PFSK-1 (cell line): ENCODE data around the gene EIF2S2.

Experiments
- POLR2AphosphoS5 ChIP-seq: IDR thresholded peaks from 2 replicates; pipeline ENCODE4 v1.6.1; 2012; ENCODE audit warnings: low read depth, mild to moderate bottlenecking, control low read depth, low read length, moderate library complexity
- SIN3A ChIP-seq: IDR thresholded peaks from 2 replicates; pipeline ENCODE4 v1.6.1; 2012; ENCODE audit warnings: mild to moderate bottlenecking, low read length, moderate library complexity, borderline replicate concordance; ENCODE audit not compliant: insufficient read depth
- TAF1 ChIP-seq: IDR thresholded peaks from 2 replicates; pipeline ENCODE4 v1.6.1; 2012; ENCODE audit warnings: low read length, control low read depth, borderline replicate concordance; ENCODE audit not compliant: insufficient read depth
- TF ChIP-seq, protein P1 (sequence below), 2 experiments: IDR thresholded peaks; 2 replicates each; pipeline versions ENCODE4 v1.6.1 to v1.8.0; 2011 to 2012; ENCODE audit warnings: low read depth in 2 of 2, low read length in 2 of 2, control low read depth in 1 of 2, inconsistent platforms in 1 of 2, mild to moderate bottlenecking in 1 of 2, moderate library complexity in 1 of 2; ENCODE audit not compliant: insufficient read depth in 1 of 2

DNA sequence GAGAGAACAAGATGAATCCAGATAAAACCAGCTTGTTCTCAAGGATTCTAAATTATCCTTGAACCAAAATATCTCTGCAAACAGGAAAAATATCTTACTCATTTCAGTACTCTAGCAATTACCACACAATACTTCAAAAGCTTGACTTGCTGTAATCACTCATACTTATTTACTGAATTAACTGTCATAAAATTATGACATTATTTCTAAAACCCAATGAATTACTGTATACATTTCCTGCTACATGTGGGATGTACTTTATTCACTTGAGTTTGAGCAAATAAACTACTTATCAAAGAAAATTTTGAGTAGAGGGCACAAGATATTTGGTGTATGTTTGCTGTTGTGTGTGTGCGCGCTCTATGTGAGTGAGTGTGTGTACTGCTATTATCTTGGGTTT is 9.7 kb downstream of the EIF2S2 start:
- TF ChIP-seq POLR2AphosphoS5 (no peak; the same call in 1 of the 2 replicates), TAF1 (no peak), SIN3A (no peak)
- TF ChIP-seq, protein P1, sequence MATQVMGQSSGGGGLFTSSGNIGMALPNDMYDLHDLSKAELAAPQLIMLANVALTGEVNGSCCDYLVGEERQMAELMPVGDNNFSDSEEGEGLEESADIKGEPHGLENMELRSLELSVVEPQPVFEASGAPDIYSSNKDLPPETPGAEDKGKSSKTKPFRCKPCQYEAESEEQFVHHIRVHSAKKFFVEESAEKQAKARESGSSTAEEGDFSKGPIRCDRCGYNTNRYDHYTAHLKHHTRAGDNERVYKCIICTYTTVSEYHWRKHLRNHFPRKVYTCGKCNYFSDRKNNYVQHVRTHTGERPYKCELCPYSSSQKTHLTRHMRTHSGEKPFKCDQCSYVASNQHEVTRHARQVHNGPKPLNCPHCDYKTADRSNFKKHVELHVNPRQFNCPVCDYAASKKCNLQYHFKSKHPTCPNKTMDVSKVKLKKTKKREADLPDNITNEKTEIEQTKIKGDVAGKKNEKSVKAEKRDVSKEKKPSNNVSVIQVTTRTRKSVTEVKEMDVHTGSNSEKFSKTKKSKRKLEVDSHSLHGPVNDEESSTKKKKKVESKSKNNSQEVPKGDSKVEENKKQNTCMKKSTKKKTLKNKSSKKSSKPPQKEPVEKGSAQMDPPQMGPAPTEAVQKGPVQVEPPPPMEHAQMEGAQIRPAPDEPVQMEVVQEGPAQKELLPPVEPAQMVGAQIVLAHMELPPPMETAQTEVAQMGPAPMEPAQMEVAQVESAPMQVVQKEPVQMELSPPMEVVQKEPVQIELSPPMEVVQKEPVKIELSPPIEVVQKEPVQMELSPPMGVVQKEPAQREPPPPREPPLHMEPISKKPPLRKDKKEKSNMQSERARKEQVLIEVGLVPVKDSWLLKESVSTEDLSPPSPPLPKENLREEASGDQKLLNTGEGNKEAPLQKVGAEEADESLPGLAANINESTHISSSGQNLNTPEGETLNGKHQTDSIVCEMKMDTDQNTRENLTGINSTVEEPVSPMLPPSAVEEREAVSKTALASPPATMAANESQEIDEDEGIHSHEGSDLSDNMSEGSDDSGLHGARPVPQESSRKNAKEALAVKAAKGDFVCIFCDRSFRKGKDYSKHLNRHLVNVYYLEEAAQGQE (IDR thresholded peaks at IDR 0.05; ENCODE audit: insufficient read depth in 1 of 2, low read depth in 2 of 2, low read length in 2 of 2): no peak
